ENCODE measurements around the gene SEPTIN8. TPM values are rescaled to one million over a fixed set of nuclear protein-coding genes. Genes with fewer than 3 reads are reported as not detected.

SEPTIN8 gene
- total RNA-seq, 5 donors from 2014 or later (not counting 1 experiment from before 2014, with no cell fraction given), result 6.6 to 12.4 (median 11.0) TPM

- DNase-seq (peak in 1 of 35 experiments; percentile 4), ATAC-seq (replicated peaks in 1 of 4) (no peak)
- peaks cover 0 to 11% of the 10 kb centered on the region in 2 experiments for H3K27me3 ChIP-seq (replicated peaks in 1 of 2; ENCODE audit: control insufficient read depth in 2 of 2, extremely low read depth in 1 of 2, insufficient read depth in 2 of 2, low read length in 1 of 2)
- CTCF ChIA-PET, result no interaction called here
- H3K9me3 Mint-ChIP-seq, result no peaks in the 10 kb centered on the region
- no peak overlapping the region for H3K4me3 Mint-ChIP-seq
- 92% methylated on average over 3 of the region's 8 CpGs for WGBS (ENCODE audit: insufficient coverage)
- H3K27ac ChIP-seq (ENCODE audit: low read length), result no peak overlapping the region
- no peak overlapping the region for H3K27ac Mint-ChIP-seq
- H3K36me3 ChIP-seq (ENCODE audit: control insufficient read depth in 2 of 2, extremely low read depth in 1 of 2, insufficient read depth in 1 of 2, low read length in 1 of 2), result no peaks in the 10 kb centered on the region
- no peaks in the 10 kb centered on the region for H3K9me3 ChIP-seq
- no peaks in the 10 kb centered on the region for H3K27me3 Mint-ChIP-seq
- no peak overlapping the region for H3K4me3 ChIP-seq (ENCODE audit: control insufficient read depth in 1 of 2, extremely low read depth in 1 of 2, low read length in 1 of 2)
- POLR2A ChIA-PET, result no interaction called here
- no peaks in the 10 kb centered on the region for H3K36me3 Mint-ChIP-seq
- peaks cover 0 to 10% of the 10 kb centered on the region in 2 experiments for H3K4me1 ChIP-seq (ENCODE audit: control insufficient read depth in 1 of 2, extremely low read depth in 1 of 2, insufficient read depth in 2 of 2, low read length in 2 of 2)
- H3K4me1 Mint-ChIP-seq, result peaks cover 0 to 12% (median 6%) of the 10 kb centered on the region in 3 donors
Observed at GRCh38 chr5:132772291-132773070, 4.6 kb downstream of the SEPTIN8 start.

- WGBS (ENCODE audit: insufficient coverage), result 90% methylated on average over 4 of the region's 8 CpGs
- Histone ChIP-seq H3K27me3 (replicated peaks in 1 of 2; ENCODE audit: control insufficient read depth in 2 of 2, extremely low read depth in 1 of 2, insufficient read depth in 2 of 2, low read length in 1 of 2) (peaks cover 0 to 7% of the 10 kb centered on the region in 2 experiments), H3K36me3 (ENCODE audit: control insufficient read depth in 2 of 2, extremely low read depth in 1 of 2, insufficient read depth in 1 of 2, low read length in 1 of 2) (no peaks in the 10 kb centered on the region), H3K4me1 (ENCODE audit: control insufficient read depth in 1 of 2, extremely low read depth in 1 of 2, insufficient read depth in 2 of 2, low read length in 2 of 2) (peaks cover 0 to 6% of the 10 kb centered on the region in 2 experiments), H3K9me3 (no peaks in the 10 kb centered on the region), H3K27ac (ENCODE audit: low read length) (no peak overlapping the region), H3K4me3 (ENCODE audit: control insufficient read depth in 1 of 2, extremely low read depth in 1 of 2, low read length in 1 of 2) (no peak overlapping the region)
- ATAC-seq (replicated peaks in 1 of 4) (no peak), DNase-seq (peak in 1 of 35 experiments; percentile 5)
- peaks cover 0 to 12% (median 6%) of the 10 kb centered on the region in 3 donors for H3K4me1 Mint-ChIP-seq
- ChIA-PET CTCF (no interaction called here), POLR2A (no interaction called here)
- no peak overlapping the region for H3K4me3 Mint-ChIP-seq
- no peaks in the 10 kb centered on the region for H3K27me3 Mint-ChIP-seq
- H3K27ac Mint-ChIP-seq, result no peak overlapping the region
- H3K9me3 Mint-ChIP-seq, result no peaks in the 10 kb centered on the region
- no peaks in the 10 kb centered on the region for H3K36me3 Mint-ChIP-seq
Observed at GRCh38 chr5:132771503-132771998, 5.5 kb downstream of the SEPTIN8 start.

- WGBS (ENCODE audit: insufficient coverage), result 90% methylated on average over 6 of the region's 8 CpGs
- DNase-seq (peak in 1 of 35 experiments; percentile 4), ATAC-seq (replicated peaks in 1 of 4) (no peak)
- no peaks in the 10 kb centered on the region for H3K27me3 Mint-ChIP-seq
- H3K36me3 Mint-ChIP-seq, result no peaks in the 10 kb centered on the region
- no peak overlapping the region for H3K27ac Mint-ChIP-seq
- Histone ChIP-seq H3K27ac (ENCODE audit: low read length) (no peak overlapping the region), H3K4me1 (ENCODE audit: control insufficient read depth in 1 of 2, extremely low read depth in 1 of 2, insufficient read depth in 2 of 2, low read length in 2 of 2) (no peaks in the 10 kb centered on the region), H3K4me3 (ENCODE audit: control insufficient read depth in 1 of 2, extremely low read depth in 1 of 2, low read length in 1 of 2) (no peak overlapping the region), H3K36me3 (ENCODE audit: control insufficient read depth in 2 of 2, extremely low read depth in 1 of 2, insufficient read depth in 1 of 2, low read length in 1 of 2) (no peaks in the 10 kb centered on the region), H3K9me3 (no peaks in the 10 kb centered on the region), H3K27me3 (replicated peaks in 1 of 2; ENCODE audit: control insufficient read depth in 2 of 2, extremely low read depth in 1 of 2, insufficient read depth in 2 of 2, low read length in 1 of 2) (no peaks in the 10 kb centered on the region)
- ChIA-PET CTCF (no interaction called here), POLR2A (no interaction called here)
- no peaks in the 10 kb centered on the region for H3K9me3 Mint-ChIP-seq
- peaks cover 0 to 4% (median 3%) of the 10 kb centered on the region in 3 donors for H3K4me1 Mint-ChIP-seq
- no peak overlapping the region for H3K4me3 Mint-ChIP-seq
Observed at GRCh38 chr5:132770476-132771159, 6.4 kb downstream of the SEPTIN8 start.

- CTCF ChIA-PET, result no interaction called here
Observed at GRCh38 chr5:132768485-132768868, 8.6 kb downstream of the SEPTIN8 start.

GRCh38 chr5:132767150-132767549 is 9.9 kb downstream of the SEPTIN8 start:
- 76% methylated on average over 2 of the region's 2 CpGs for WGBS (ENCODE audit: insufficient coverage)
- no peak overlapping the region for H3K4me3 Mint-ChIP-seq
- ATAC-seq (replicated peaks in 1 of 4), result no peak
- no peak for DNase-seq
- POLR2A ChIA-PET, result interaction anchor here in 1 of 2 donors (0.6 kb wide), 1 partner anchor 633 kb away, joined by 4 read pairs; no protein-coding TSS in a partner anchor
- no peak overlapping the region for H3K27ac Mint-ChIP-seq
- peaks cover 4% of the 10 kb centered on the region for H3K36me3 Mint-ChIP-seq
- H3K4me1 ChIP-seq (ENCODE audit: control insufficient read depth in 1 of 2, extremely low read depth in 1 of 2, insufficient read depth in 2 of 2, low read length in 2 of 2), result no peaks in the 10 kb centered on the region
- H3K9me3 Mint-ChIP-seq, result no peaks in the 10 kb centered on the region
- H3K27me3 Mint-ChIP-seq, result no peaks in the 10 kb centered on the region
- H3K36me3 ChIP-seq (ENCODE audit: control insufficient read depth in 2 of 2, extremely low read depth in 1 of 2, insufficient read depth in 1 of 2, low read length in 1 of 2), result no peaks in the 10 kb centered on the region
- no peaks in the 10 kb centered on the region for H3K9me3 ChIP-seq
- no peak overlapping the region for H3K4me3 ChIP-seq (ENCODE audit: control insufficient read depth in 1 of 2, extremely low read depth in 1 of 2, low read length in 1 of 2)
- no peaks in the 10 kb centered on the region for H3K27me3 ChIP-seq (replicated peaks in 1 of 2; ENCODE audit: control insufficient read depth in 2 of 2, extremely low read depth in 1 of 2, insufficient read depth in 2 of 2, low read length in 1 of 2)
- CTCF ChIA-PET, result interaction anchor here in 1 of 2 donors (0.6 kb wide), 1 partner anchor 318 kb away, joined by 3 read pairs; no protein-coding TSS in a partner anchor
- H3K4me1 Mint-ChIP-seq, result no peaks in the 10 kb centered on the region
- no peak overlapping the region for H3K27ac ChIP-seq (ENCODE audit: low read length)

More at GRCh38 chr5:132768485-132768868, 8.6 kb downstream of the SEPTIN8 start:
- no peaks in the 10 kb centered on the region for H3K4me1 Mint-ChIP-seq
- no peaks in the 10 kb centered on the region for H3K27me3 ChIP-seq (replicated peaks in 1 of 2; ENCODE audit: control insufficient read depth in 2 of 2, extremely low read depth in 1 of 2, insufficient read depth in 2 of 2, low read length in 1 of 2)
- no peak for DNase-seq
- H3K27ac Mint-ChIP-seq, result no peak overlapping the region
- H3K4me3 ChIP-seq (ENCODE audit: control insufficient read depth in 1 of 2, extremely low read depth in 1 of 2, low read length in 1 of 2), result no peak overlapping the region
- H3K27me3 Mint-ChIP-seq, result no peaks in the 10 kb centered on the region
- H3K36me3 ChIP-seq (ENCODE audit: control insufficient read depth in 2 of 2, extremely low read depth in 1 of 2, insufficient read depth in 1 of 2, low read length in 1 of 2), result no peaks in the 10 kb centered on the region
- 96% methylated on average over 3 of the region's 3 CpGs for WGBS (ENCODE audit: insufficient coverage)
- H3K36me3 Mint-ChIP-seq, result no peaks in the 10 kb centered on the region
- no peaks in the 10 kb centered on the region for H3K9me3 ChIP-seq
- H3K9me3 Mint-ChIP-seq, result no peaks in the 10 kb centered on the region
- ATAC-seq (replicated peaks in 1 of 4), result no peak
- H3K27ac ChIP-seq (ENCODE audit: low read length), result no peak overlapping the region
- POLR2A ChIA-PET, result no interaction called here
- no peak overlapping the region for H3K4me3 Mint-ChIP-seq
- no peaks in the 10 kb centered on the region for H3K4me1 ChIP-seq (ENCODE audit: control insufficient read depth in 1 of 2, extremely low read depth in 1 of 2, insufficient read depth in 2 of 2, low read length in 2 of 2)

GRCh38 chr5:132766806-132767055 is 10.3 kb downstream of the SEPTIN8 start:
- Mint-ChIP-seq H3K36me3 (peaks cover 4% of the 10 kb centered on the region), H3K4me3 (no peak overlapping the region), H3K27ac (no peak overlapping the region), H3K27me3 (no peaks in the 10 kb centered on the region), H3K9me3 (no peaks in the 10 kb centered on the region), H3K4me1 (no peaks in the 10 kb centered on the region)
- Histone ChIP-seq H3K27me3 (replicated peaks in 1 of 2; ENCODE audit: control insufficient read depth in 2 of 2, extremely low read depth in 1 of 2, insufficient read depth in 2 of 2, low read length in 1 of 2) (no peaks in the 10 kb centered on the region), H3K36me3 (ENCODE audit: control insufficient read depth in 2 of 2, extremely low read depth in 1 of 2, insufficient read depth in 1 of 2, low read length in 1 of 2) (no peaks in the 10 kb centered on the region), H3K9me3 (no peaks in the 10 kb centered on the region), H3K4me3 (ENCODE audit: control insufficient read depth in 1 of 2, extremely low read depth in 1 of 2, low read length in 1 of 2) (no peak overlapping the region), H3K27ac (ENCODE audit: low read length) (no peak overlapping the region), H3K4me1 (ENCODE audit: control insufficient read depth in 1 of 2, extremely low read depth in 1 of 2, insufficient read depth in 2 of 2, low read length in 2 of 2) (no peaks in the 10 kb centered on the region)
- WGBS (ENCODE audit: insufficient coverage), result 86% methylated on average over 1 of the region's 1 CpG
- ChIA-PET POLR2A (no interaction called here), CTCF (interaction anchor here in 1 of 2 donors (0.6 kb wide), 1 partner anchor 317 kb away, joined by 3 read pairs; no protein-coding TSS in a partner anchor)
- no peak for DNase-seq
- ATAC-seq (replicated peaks in 1 of 4), result no peak
